NCI-H2081 treated with DMSO at 0.1 percent for 48 hours (cell line): Measurements from ENCODE around the gene KLF3.

Experiments used
- DNase-seq: peaks from one replicate; lab custom pipeline; 2025; lab: John Stamatoyannopoulos, UW

The KLF3 gene

DNA sequence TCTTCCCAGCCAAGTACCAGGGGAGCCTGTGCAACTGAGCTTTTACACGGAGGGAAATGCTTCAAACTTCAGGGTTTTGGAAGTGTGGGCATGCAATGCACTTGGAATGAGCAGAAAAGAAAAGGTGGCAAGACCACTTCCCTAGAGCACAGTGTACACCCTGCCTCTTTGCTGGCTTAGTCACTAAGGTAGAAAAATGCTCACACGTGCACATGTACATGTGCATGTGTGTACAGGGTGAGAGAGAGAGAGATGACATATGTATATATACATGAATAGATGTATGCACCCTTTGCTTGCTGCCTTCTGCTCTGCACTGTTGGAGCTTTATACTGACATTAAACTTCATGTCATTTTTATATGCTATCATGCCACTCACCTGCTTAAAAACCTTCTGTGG lies 7.9 kb upstream of the KLF3 start:
- no peak for DNase-seq

- no peak for DNase-seq
Observed at GRCh38 chr4:38659346-38659745, 4.7 kb upstream of the KLF3 start.

GRCh38 chr4:38660838-38661237 lies 3.2 kb upstream of the KLF3 start:
- no peak for DNase-seq

GRCh38 chr4:38661371-38661770 lies 2.6 kb upstream of the KLF3 start:
- no peak for DNase-seq

DNA sequence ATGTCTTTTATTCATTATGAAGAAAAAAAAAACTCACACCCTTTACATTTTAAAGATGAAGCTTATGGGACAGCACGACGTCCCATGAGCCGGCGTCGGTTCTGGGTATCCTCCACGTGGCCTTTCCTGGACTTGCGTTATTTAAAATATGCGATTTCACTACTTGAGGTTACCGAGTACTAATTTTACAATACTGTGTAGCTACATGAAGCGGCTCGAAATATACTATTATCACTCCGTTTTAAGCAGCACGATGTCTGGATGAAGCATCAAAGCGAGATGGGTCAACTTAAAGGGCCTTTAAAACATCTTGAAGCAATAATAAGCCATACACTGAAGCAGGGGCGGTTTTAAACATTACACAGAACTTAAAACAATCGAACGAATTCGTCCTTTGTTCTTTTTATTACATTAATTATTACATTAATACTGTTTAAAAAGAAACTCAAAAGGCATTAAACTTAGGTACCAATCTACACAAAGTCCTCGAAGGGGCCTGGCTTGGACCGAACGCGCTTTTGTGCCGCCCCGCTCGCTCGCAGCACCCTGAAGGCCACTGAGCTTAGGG lies 1.4 kb upstream of the KLF3 start:
- DNase-seq = no peak

GRCh38 chr4:38663090-38663800 lies 754 bp upstream of the KLF3 start:
- DNase-seq = no peak

GRCh38 chr4:38664706-38665401 lies 855 bp downstream of the KLF3 start:
- DNase-seq = peak; percentile 42

- DNase-seq = no peak
Observed at GRCh38 chr4:38665551-38666411, 1.8 kb downstream of the KLF3 start.

- DNase-seq = no peak
Observed at GRCh38 chr4:38666766-38667084, 2.7 kb downstream of the KLF3 start.

DNA sequence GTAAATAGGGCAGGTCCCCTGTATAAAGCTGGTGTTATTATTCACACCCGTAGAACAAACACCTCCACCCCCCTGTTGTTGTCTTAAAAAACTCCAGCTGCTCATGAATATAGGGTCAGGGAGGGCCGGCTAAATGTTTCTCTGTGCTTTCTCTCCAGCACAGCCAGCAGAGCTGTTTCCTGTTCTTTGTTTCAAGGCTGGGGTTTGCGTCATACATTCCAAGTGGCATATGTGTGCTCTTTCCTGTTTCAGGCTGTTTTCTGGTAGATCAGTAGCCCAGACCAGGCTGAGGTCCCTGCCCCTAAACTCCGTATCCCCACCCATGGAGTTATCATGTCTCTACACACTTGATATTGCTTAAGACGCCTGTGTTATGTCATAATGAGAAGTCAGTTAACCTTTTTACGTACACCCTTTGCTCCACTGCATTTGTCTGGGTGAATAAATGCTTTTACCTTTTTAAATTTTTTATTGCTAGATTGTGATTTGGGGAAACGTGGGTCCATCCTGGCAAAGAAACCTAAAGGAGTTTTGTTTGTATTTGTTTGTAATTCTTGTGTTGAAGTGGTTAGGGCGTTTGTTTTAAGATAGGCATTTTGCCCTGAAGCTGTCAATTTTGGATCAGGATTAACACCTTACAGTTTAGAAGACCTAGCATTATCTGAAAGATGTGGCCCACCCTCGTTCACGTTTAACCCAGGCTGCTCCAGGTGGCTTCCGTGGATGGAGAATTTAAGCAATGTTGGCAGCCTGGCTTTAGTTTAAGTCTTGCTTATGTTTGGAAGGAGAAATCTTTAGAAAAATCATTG lies 3.3 kb downstream of the KLF3 start:
- peak; percentile 91 for DNase-seq

DNA sequence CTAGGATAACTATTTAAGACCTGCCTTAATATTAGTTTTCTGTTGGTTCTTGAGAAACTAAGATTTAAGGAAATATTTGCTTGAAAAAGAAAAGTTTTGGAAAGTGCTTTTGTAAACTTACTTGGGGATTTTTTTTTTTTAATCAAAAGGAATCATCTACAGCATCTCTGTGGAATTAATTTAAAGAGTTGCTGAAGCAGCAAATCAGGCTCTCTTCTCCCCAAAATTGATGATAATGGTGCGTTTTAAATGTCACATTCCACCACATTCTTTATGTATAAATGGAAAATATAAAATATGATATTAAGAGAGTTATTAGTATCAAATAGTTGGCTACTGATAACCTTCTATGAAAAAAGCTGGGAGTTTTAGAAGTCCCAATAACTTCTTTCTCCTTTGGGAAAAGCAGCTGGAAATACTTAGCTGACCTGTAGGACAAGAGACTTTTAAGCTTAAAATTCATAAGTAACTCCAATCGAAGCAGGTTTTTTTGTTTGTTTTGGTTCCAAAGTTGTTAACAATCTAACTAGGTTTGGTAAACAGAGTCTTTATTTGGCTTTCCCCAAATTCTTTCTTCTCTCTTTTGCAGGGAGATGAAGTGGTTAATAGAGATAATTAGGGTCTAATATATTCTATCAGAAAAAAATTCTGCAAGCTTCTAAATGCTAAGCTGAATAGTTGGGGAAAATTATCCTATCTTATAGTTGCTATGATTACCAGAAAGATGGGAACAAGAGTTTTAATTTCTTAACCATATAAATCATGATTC lies 4.4 kb downstream of the KLF3 start:
- DNase-seq = no peak

GRCh38 chr4:38669208-38669607 lies 5.2 kb downstream of the KLF3 start:
- DNase-seq = no peak

GRCh38 chr4:38670109-38670901 lies 6.3 kb downstream of the KLF3 start:
- no peak for DNase-seq

- no peak for DNase-seq
Observed at GRCh38 chr4:38670939-38671591, 7.1 kb downstream of the KLF3 start.

DNA sequence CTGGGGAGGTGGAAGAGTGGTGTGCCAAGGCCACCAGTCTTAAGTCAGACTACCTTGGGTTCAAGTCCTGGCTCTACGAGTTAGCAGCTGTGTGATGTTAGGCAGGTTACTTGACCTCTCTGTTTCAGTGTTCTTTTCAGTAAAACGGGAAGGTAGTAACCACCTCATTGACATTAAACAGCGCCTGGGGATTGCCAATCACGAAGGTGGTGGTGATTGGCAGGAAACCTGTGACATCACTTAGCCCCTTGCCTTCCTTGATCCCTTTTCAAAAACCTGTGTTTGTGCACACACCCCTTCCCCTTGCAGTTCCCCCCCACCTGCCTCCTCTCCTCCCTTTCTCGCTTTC lies 7.6 kb downstream of the KLF3 start:
- no peak for DNase-seq

- no peak for DNase-seq
Observed at GRCh38 chr4:38672074-38672396, 8.0 kb downstream of the KLF3 start.

- DNase-seq = no peak
Observed at GRCh38 chr4:38672397-38673129, 8.6 kb downstream of the KLF3 start.

GRCh38 chr4:38673130-38673978 lies 9.4 kb downstream of the KLF3 start:
- no peak for DNase-seq
